Parathyroid adenoma (tissue), 2 donors: Measurements from ENCODE around the gene SCN2A.

Experiments used
- H2AFZ ChIP-seq: fragments of 300-600 bp; sonication (generic); one replicate; pipeline ENCODE4 v1.7.0; 2017; ENCODE audit warnings: antibody characterized with exemption, mild to moderate bottlenecking
- H3K27ac ChIP-seq: fragments of 300-600 bp; sonication (generic); one replicate; pipeline ENCODE4 v1.7.0; 2017
- H3K27me3 ChIP-seq: fragments of 300-600 bp; sonication (generic); one replicate; pipeline ENCODE4 v1.7.0; 2017; ENCODE audit warnings: low read length; ENCODE audit not compliant: control insufficient read depth, insufficient read depth
- H3K36me3 ChIP-seq: fragments of 300-600 bp; sonication (generic); one replicate; pipeline ENCODE4 v1.7.0; 2017; ENCODE audit warnings: low read length; ENCODE audit not compliant: control insufficient read depth, insufficient read depth
- H3K4me1 ChIP-seq: fragments of 300-600 bp; sonication (generic); one replicate; pipeline ENCODE4 v1.7.0; 2017; ENCODE audit warnings: control low read depth
- H3K4me2 ChIP-seq: fragments of 300-600 bp; sonication (generic); one replicate; pipeline ENCODE4 v1.7.0; 2017; ENCODE audit warnings: low read length
- H3K4me3 ChIP-seq: fragments of 300-600 bp; sonication (generic); one replicate; pipeline ENCODE4 v1.7.0; 2017; ENCODE audit warnings: low read depth, low read length
- H3K79me2 ChIP-seq: fragments of 300-600 bp; sonication (generic); one replicate; pipeline ENCODE4 v1.7.0; 2017; ENCODE audit warnings: control low read depth
- H3K9ac ChIP-seq: fragments of 300-600 bp; sonication (generic); one replicate; pipeline ENCODE4 v1.7.0; 2017; ENCODE audit warnings: mild to moderate bottlenecking
- H3K9me3 ChIP-seq: fragments of 300-600 bp; sonication (generic); one replicate; pipeline ENCODE4 v1.7.0; 2017; ENCODE audit warnings: low read length; ENCODE audit not compliant: control insufficient read depth
- TF ChIP-seq, protein P1 (sequence below): fragments of 300-600 bp; sonication (generic); IDR thresholded peaks from one replicate; pipeline ENCODE4 v1.7.0; 2017; ENCODE audit warnings: antibody characterized with exemption, mild to moderate bottlenecking
- donor health status: primary hyperparathyroidism.

Gene SCN2A

DNA sequence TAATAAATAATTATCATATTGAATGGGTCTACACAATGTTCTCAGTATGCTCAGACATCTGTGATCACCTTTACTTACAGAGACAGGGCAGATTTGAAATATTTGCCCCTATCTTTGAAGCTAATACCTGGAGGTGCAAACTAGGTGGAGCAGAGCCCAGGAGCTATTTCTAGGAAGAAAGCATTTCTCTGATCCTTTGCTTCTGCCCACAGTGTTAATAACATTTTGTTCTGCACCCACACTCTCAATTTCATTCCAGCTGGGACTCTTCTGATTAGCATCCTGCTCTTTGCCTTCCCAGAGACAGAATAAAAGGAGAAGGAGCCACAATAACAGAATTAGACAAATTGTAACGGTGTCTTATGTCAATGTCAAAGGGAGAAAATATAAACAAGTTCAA is 11.6 kb upstream of the SCN2A start:
- Histone ChIP-seq H3K9me3 (no peaks in the 10 kb centered on the region), H3K79me2 (no peaks in the 10 kb centered on the region), H3K9ac (no peak overlapping the region), H2AFZ (no peak overlapping the region), H3K27ac (no peak overlapping the region), H3K4me3 (no peak overlapping the region), H3K27me3 (no peaks in the 10 kb centered on the region), H3K4me1 (no peaks in the 10 kb centered on the region), H3K36me3 (no peaks in the 10 kb centered on the region), H3K4me2 (no peak overlapping the region)
- TF ChIP-seq, protein P1, sequence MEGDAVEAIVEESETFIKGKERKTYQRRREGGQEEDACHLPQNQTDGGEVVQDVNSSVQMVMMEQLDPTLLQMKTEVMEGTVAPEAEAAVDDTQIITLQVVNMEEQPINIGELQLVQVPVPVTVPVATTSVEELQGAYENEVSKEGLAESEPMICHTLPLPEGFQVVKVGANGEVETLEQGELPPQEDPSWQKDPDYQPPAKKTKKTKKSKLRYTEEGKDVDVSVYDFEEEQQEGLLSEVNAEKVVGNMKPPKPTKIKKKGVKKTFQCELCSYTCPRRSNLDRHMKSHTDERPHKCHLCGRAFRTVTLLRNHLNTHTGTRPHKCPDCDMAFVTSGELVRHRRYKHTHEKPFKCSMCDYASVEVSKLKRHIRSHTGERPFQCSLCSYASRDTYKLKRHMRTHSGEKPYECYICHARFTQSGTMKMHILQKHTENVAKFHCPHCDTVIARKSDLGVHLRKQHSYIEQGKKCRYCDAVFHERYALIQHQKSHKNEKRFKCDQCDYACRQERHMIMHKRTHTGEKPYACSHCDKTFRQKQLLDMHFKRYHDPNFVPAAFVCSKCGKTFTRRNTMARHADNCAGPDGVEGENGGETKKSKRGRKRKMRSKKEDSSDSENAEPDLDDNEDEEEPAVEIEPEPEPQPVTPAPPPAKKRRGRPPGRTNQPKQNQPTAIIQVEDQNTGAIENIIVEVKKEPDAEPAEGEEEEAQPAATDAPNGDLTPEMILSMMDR: no peak

DNA sequence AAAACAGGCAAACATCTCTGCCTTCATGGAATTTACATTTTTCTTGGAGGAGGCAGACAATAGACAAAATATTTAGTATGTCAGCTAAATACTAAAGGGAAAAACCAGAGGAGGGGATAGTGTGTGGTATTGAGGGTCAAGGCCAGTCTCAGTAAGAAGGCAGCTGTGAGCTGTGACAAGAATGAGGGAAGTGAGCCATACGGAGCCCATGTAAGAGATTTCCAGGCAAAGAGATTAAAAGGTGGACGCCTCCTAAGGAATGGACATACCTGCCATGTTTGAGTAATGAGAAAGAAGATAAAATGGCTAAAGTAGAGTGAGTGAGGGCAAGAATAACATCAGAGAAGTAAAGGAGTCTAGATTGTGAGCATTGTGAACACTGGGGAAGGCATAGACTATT is 2.2 kb upstream of the SCN2A start:
- H3K9me3 ChIP-seq: no peaks in the 10 kb centered on the region
- H3K27ac ChIP-seq: no peak overlapping the region
- no peaks in the 10 kb centered on the region for H3K4me1 ChIP-seq
- no peaks in the 10 kb centered on the region for H3K79me2 ChIP-seq
- H2AFZ ChIP-seq: no peak overlapping the region
- no peak overlapping the region for H3K9ac ChIP-seq
- no peaks in the 10 kb centered on the region for H3K27me3 ChIP-seq
- no peak overlapping the region for H3K4me2 ChIP-seq
- TF ChIP-seq, protein P1: no peak
- no peak overlapping the region for H3K4me3 ChIP-seq
- no peaks in the 10 kb centered on the region for H3K36me3 ChIP-seq

DNA sequence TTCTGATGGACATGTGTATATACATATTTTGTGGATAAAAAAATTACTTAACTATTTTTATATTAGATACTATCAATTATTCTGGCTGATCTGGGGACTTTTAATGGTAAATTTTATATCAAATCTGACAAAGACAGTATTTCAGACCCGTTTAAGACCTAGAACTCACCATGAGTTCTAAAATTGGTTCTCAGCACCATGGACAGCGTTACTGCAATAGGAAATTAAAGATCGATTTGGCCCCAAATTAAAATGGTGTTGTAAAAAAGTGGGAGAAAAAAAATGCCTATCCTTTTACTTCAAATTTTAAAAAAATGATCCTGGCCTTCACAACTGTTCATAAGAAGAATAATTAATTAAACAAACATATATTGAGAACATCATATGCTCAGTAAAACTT is 919 bp upstream of the SCN2A start:
- Histone ChIP-seq H2AFZ (no peak overlapping the region), H3K4me2 (no peak overlapping the region), H3K27me3 (no peaks in the 10 kb centered on the region), H3K4me3 (no peak overlapping the region), H3K4me1 (no peaks in the 10 kb centered on the region), H3K9me3 (no peaks in the 10 kb centered on the region), H3K27ac (no peak overlapping the region), H3K79me2 (no peaks in the 10 kb centered on the region), H3K36me3 (no peaks in the 10 kb centered on the region), H3K9ac (no peak overlapping the region)
- TF ChIP-seq, protein P1: no peak

DNA sequence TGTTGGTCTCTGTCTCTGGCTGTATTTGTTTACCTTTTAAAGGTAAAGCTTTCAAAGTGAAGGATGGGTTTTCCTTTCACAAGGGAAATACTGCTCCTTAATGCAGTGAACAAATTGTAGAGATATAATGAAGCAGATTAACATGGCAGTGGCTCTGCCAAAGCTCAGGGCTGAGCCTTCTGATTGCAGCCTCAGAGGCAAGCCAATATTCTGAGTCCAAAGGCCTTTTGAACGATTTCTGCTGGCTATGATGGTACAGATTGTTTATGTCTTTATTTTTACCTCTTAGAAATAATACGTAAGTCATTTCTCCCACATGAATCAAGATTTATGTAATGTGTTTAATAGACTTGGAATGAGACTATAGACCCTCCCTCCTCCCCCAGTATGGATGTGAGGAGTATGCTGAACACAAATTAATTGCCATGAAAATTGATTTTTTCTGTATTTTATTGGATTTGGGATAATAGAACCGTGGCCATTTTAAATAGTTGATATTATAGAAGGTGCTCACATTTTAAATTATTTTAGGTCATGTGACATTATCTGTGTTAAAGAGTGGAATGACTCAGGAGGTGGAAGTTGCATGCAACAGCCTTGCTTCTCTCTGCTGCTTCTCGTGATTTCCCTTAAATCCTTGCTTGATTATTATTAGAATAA is 772 bp downstream of the SCN2A start:
- TF ChIP-seq, protein P1: no peak
- H3K4me2 ChIP-seq: no peak overlapping the region
- H3K4me3 ChIP-seq: no peak overlapping the region
- H3K27me3 ChIP-seq: no peaks in the 10 kb centered on the region
- H3K9ac ChIP-seq: no peak overlapping the region
- no peak overlapping the region for H3K27ac ChIP-seq
- H3K9me3 ChIP-seq: no peaks in the 10 kb centered on the region
- no peaks in the 10 kb centered on the region for H3K36me3 ChIP-seq
- H3K79me2 ChIP-seq: no peaks in the 10 kb centered on the region
- H2AFZ ChIP-seq: no peak overlapping the region
- H3K4me1 ChIP-seq: no peaks in the 10 kb centered on the region

DNA sequence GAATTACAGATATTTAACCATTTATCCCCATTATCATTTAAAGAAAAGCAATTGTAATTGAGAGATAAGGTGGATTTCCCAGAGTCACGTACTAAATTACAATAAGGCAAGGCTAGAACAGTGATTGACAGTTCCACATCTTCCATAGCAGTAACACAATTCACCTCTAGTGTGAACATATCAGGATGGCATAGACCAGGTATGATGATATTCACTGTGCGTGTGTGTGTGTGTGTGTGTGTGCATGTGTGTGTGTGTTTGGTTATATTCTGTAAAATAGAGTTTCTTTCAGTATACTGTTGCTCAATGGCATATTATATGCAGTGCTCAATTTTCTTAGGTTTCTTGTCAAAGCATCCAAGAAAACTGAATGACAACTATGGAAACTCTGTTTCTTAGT is 1.7 kb downstream of the SCN2A start:
- no peak overlapping the region for H2AFZ ChIP-seq
- H3K4me2 ChIP-seq: no peak overlapping the region
- H3K36me3 ChIP-seq: no peaks in the 10 kb centered on the region
- H3K9me3 ChIP-seq: no peaks in the 10 kb centered on the region
- H3K79me2 ChIP-seq: no peaks in the 10 kb centered on the region
- TF ChIP-seq, protein P1: no peak
- no peak overlapping the region for H3K27ac ChIP-seq
- H3K4me3 ChIP-seq: no peak overlapping the region
- H3K9ac ChIP-seq: no peak overlapping the region
- H3K4me1 ChIP-seq: no peaks in the 10 kb centered on the region
- H3K27me3 ChIP-seq: no peaks in the 10 kb centered on the region
